Central memory CD4-positive, alpha-beta T cell (primary cell): ENCODE data around the gene SMAD9.

Experiments
- DNase-seq: peaks from one replicate; pipeline ENCODE4 v3.0.0; 2022
- total RNA-seq, 3 experiments: gene quantifications; one replicate each; lab custom pipeline; 2026; lab: John Stamatoyannopoulos, UW

Gene SMAD9
- 0 to 0.11 (median 0.04) reads per million in 3 experiments for total RNA-seq

- no peak for DNase-seq
Measured at GRCh38 chr13:36919833-36920615, at the start of gene SMAD9. Gene SMAD9, minus strand, starts transcription at chr13:36920238. Its CDS starts 40,549 bp downstream, at chr13:36879689.

- DNase-seq = no peak
Measured at GRCh38 chr13:36966404-36966803, 46.4 kb upstream of the SMAD9 start.

- no peak for DNase-seq
Measured at GRCh38 chr13:36965767-36966166, 45.7 kb upstream of the SMAD9 start.

GRCh38 chr13:36959456-36960116, 39.5 kb upstream of the SMAD9 start:
- DNase-seq = no peak

GRCh38 chr13:36954542-36954941, 34.5 kb upstream of the SMAD9 start:
- DNase-seq = no peak

GRCh38 chr13:36950920-36951319, 30.9 kb upstream of the SMAD9 start:
- no peak for DNase-seq

GRCh38 chr13:36950330-36950729, 30.3 kb upstream of the SMAD9 start:
- DNase-seq = no peak

- DNase-seq = no peak
Measured at GRCh38 chr13:36945078-36945477, 25.0 kb upstream of the SMAD9 start.

- DNase-seq = no peak
Measured at GRCh38 chr13:36925603-36926002, 5.6 kb upstream of the SMAD9 start.

GRCh38 chr13:36924001-36924400, 4.0 kb upstream of the SMAD9 start:
- DNase-seq = no peak

GRCh38 chr13:36921631-36922301, 1.7 kb upstream of the SMAD9 start:
- no peak for DNase-seq

- no peak for DNase-seq
Measured at GRCh38 chr13:36920616-36921185, 663 bp upstream of the SMAD9 start.

GRCh38 chr13:36919171-36919832, 736 bp downstream of the SMAD9 start:
- no peak for DNase-seq

GRCh38 chr13:36918246-36919131, 1.5 kb downstream of the SMAD9 start:
- no peak for DNase-seq

GRCh38 chr13:36917311-36917710, 2.7 kb downstream of the SMAD9 start:
- no peak for DNase-seq

GRCh38 chr13:36915896-36916640, 4.0 kb downstream of the SMAD9 start:
- no peak for DNase-seq

- DNase-seq = no peak
Measured at GRCh38 chr13:36915106-36915505, 4.9 kb downstream of the SMAD9 start.

- DNase-seq = no peak
Measured at GRCh38 chr13:36914648-36915047, 5.4 kb downstream of the SMAD9 start.

- DNase-seq = no peak
Measured at GRCh38 chr13:36913463-36913862, 6.6 kb downstream of the SMAD9 start.

- DNase-seq = no peak
Measured at GRCh38 chr13:36912973-36913372, 7.1 kb downstream of the SMAD9 start.

GRCh38 chr13:36912369-36912768, 7.7 kb downstream of the SMAD9 start:
- no peak for DNase-seq
